Measurements from ENCODE around the gene TNFAIP6. TPM values are rescaled to one million over a fixed set of nuclear protein-coding genes. Genes with fewer than 3 reads are reported as not detected.
A peak's percentile ranks its signal among the peaks of the same experiment; 100 is the strongest.

The TNFAIP6 gene
- total and polyA plus RNA-seq, 2 donors (not counting 1 experiment from before 2014, with no cell fraction given) = not detected

GRCh38 chr2:151409601-151410484, 52.5 kb downstream of the TNFAIP6 start, which contains the start of gene RIF1:
TSS of gene RIF1 (plus strand) at chr2:151409902. CDS start at chr2:151410424, 522 bp downstream.
- peak within 1 kb of the TSS; percentile 82 for H3K27ac Mint-ChIP-seq
- DNase-seq (peak; percentile 83), ATAC-seq (ENCODE audit: low read depth) (peak; percentile 88)
- H3K9me3 ChIP-seq (ENCODE audit: control extremely low read depth in 1 of 3, control insufficient read depth in 2 of 3, insufficient read depth in 1 of 3, low read length in 2 of 3) = no peaks in the 10 kb centered on the region
- no peaks in the 10 kb centered on the region for H3K27me3 ChIP-seq (replicated peaks in 1 of 4; ENCODE audit: control extremely low read depth in 1 of 4, control insufficient read depth in 3 of 4, insufficient read depth in 4 of 4, low read length in 3 of 4)
- under 1% methylated on average over 58 of the region's 65 CpGs for WGBS (ENCODE audit: insufficient coverage)
- H3K4me3 ChIP-seq (ENCODE audit: control extremely low read depth in 1 of 5, extremely low read depth in 1 of 5, insufficient read depth in 1 of 5, low read depth in 2 of 5, low read length in 4 of 5) = peak within 1 kb of the TSS; percentile 70 to 96 (median 95)
- peaks cover 6 to 14% of the 10 kb centered on the region in 2 donors for H3K4me1 ChIP-seq (ENCODE audit: control insufficient read depth in 2 of 2, insufficient read depth in 2 of 2, low read length in 2 of 2)
- TF ChIP-seq, protein P1, sequence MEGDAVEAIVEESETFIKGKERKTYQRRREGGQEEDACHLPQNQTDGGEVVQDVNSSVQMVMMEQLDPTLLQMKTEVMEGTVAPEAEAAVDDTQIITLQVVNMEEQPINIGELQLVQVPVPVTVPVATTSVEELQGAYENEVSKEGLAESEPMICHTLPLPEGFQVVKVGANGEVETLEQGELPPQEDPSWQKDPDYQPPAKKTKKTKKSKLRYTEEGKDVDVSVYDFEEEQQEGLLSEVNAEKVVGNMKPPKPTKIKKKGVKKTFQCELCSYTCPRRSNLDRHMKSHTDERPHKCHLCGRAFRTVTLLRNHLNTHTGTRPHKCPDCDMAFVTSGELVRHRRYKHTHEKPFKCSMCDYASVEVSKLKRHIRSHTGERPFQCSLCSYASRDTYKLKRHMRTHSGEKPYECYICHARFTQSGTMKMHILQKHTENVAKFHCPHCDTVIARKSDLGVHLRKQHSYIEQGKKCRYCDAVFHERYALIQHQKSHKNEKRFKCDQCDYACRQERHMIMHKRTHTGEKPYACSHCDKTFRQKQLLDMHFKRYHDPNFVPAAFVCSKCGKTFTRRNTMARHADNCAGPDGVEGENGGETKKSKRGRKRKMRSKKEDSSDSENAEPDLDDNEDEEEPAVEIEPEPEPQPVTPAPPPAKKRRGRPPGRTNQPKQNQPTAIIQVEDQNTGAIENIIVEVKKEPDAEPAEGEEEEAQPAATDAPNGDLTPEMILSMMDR (IDR thresholded peaks at IDR 0.05) = peak; percentile 80
- no peak for TF ChIP-seq EZH2 (IDR thresholded peaks at IDR 0.05; ENCODE audit: borderline replicate concordance, insufficient read depth, low read depth, low read length, poor library complexity, severe bottlenecking)
- peak within 1 kb of the TSS; percentile 91 for H2AFZ ChIP-seq (ENCODE audit: insufficient read depth, low read depth, low read length, poor library complexity, severe bottlenecking)
- H3K4me1 Mint-ChIP-seq = peaks cover 19% of the 10 kb centered on the region
- intact Hi-C loops (cut with micrococcal nuclease) = loop anchor here (1.0 to 5.0 kb wide), 4 partner anchors 121 to 1823 kb away; partner anchors contain the start of genes ARL5A, MMADHC, NMI and RBM43
- peak within 1 kb of the TSS; percentile 90 for H3K4me3 Mint-ChIP-seq
- no peaks in the 10 kb centered on the region for H3K27me3 Mint-ChIP-seq
- no peaks in the 10 kb centered on the region for H3K9me3 Mint-ChIP-seq (ENCODE audit: insufficient read depth)
- no peaks in the 10 kb centered on the region for H4K20me1 ChIP-seq (ENCODE audit: control insufficient read depth, insufficient read depth, low read length, poor library complexity, severe bottlenecking)
- ChIA-PET POLR2A (interaction anchor here (0.5 to 1.2 kb wide), 2 partner anchors 410 to 1308 kb away, joined by 3 to 4 read pairs; no protein-coding TSS in a partner anchor), CTCF (interaction anchor here (1.2 to 1.9 kb wide), 5 partner anchors 10 to 171 kb away, joined by 3 to 7 read pairs (median 5); partner anchors contain the start of genes NMI and RBM43)
- H3K9ac ChIP-seq (ENCODE audit: low read length) = peak within 1 kb of the TSS; percentile 92
- peaks cover 35% of the 10 kb centered on the region for H3K79me2 ChIP-seq (ENCODE audit: control insufficient read depth, insufficient read depth, low read length)
- peak within 1 kb of the TSS; percentile 78 to 93 for H3K27ac ChIP-seq (ENCODE audit: low read length in 2 of 2)
- peak within 1 kb of the TSS; percentile 70 for H3K4me2 ChIP-seq (replicated peaks; ENCODE audit: low read depth, low read length, poor library complexity, severe bottlenecking)
- H3K36me3 ChIP-seq (replicated peaks in 1 of 2; ENCODE audit: control extremely low read depth in 1 of 2, control insufficient read depth in 1 of 2, extremely low read depth in 1 of 2, insufficient read depth in 2 of 2, low read length in 1 of 2) = peaks cover 3 to 20% of the 10 kb centered on the region in 2 experiments

All from B cell (primary cell).